Measurements from ENCODE around the gene GID8.

The GID8 gene

GRCh38 chr20:62923669-62924441 lies 14.1 kb upstream of the GID8 start:
- TF ChIP-seq, protein P1, sequence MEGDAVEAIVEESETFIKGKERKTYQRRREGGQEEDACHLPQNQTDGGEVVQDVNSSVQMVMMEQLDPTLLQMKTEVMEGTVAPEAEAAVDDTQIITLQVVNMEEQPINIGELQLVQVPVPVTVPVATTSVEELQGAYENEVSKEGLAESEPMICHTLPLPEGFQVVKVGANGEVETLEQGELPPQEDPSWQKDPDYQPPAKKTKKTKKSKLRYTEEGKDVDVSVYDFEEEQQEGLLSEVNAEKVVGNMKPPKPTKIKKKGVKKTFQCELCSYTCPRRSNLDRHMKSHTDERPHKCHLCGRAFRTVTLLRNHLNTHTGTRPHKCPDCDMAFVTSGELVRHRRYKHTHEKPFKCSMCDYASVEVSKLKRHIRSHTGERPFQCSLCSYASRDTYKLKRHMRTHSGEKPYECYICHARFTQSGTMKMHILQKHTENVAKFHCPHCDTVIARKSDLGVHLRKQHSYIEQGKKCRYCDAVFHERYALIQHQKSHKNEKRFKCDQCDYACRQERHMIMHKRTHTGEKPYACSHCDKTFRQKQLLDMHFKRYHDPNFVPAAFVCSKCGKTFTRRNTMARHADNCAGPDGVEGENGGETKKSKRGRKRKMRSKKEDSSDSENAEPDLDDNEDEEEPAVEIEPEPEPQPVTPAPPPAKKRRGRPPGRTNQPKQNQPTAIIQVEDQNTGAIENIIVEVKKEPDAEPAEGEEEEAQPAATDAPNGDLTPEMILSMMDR (IDR thresholded peaks at IDR 0.05; ENCODE audit: low read depth, low read length), result no peak
- peak overlapping the region; percentile 91 for H3K4me3 ChIP-seq (ENCODE audit: low read depth, low read length)

DNA sequence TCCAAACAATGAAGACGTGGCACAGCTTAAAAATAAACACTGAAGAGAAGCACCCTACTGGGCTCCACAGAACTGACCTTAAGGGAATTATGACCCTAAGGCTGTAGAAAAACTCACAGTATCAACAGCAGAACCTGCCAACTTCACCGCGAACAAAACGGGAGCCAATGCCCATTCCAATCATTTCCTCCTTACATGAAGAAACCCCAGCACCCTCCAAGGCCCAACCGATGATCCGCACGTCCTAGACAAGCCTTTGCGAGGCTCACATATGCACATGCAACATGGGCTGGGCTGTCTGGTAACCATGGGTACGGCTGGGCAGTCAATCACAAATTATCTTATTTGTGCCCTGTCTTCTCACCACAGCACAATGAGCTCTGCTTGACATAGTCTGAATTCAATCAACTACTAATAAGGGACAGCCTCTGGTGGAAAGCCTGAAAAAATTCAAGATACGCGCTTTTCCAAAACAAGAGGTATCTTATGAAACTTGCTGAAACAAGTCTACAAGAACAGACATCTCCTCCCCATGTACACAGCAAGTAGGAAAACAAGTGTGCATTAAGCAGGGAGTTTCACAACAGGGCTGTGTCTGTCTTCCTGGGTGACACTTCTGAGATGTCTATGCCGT lies 13.4 kb upstream of the GID8 start:
- peak overlapping the region; percentile 91 for H3K4me3 ChIP-seq (ENCODE audit: low read depth, low read length)
- TF ChIP-seq, protein P1 (IDR thresholded peaks at IDR 0.05; ENCODE audit: low read depth, low read length), result no peak

- TF ChIP-seq, protein P1 (IDR thresholded peaks at IDR 0.05; ENCODE audit: low read depth, low read length), result no peak
- H3K4me3 ChIP-seq (ENCODE audit: low read depth, low read length), result peak overlapping the region; percentile 91
Observed at GRCh38 chr20:62925076-62925419, 12.9 kb upstream of the GID8 start.

- H3K4me3 ChIP-seq (ENCODE audit: low read depth, low read length), result peak overlapping the region; percentile 91
- TF ChIP-seq, protein P1 (IDR thresholded peaks at IDR 0.05; ENCODE audit: low read depth, low read length), result no peak
Observed at GRCh38 chr20:62925420-62926228, 12.3 kb upstream of the GID8 start.

DNA sequence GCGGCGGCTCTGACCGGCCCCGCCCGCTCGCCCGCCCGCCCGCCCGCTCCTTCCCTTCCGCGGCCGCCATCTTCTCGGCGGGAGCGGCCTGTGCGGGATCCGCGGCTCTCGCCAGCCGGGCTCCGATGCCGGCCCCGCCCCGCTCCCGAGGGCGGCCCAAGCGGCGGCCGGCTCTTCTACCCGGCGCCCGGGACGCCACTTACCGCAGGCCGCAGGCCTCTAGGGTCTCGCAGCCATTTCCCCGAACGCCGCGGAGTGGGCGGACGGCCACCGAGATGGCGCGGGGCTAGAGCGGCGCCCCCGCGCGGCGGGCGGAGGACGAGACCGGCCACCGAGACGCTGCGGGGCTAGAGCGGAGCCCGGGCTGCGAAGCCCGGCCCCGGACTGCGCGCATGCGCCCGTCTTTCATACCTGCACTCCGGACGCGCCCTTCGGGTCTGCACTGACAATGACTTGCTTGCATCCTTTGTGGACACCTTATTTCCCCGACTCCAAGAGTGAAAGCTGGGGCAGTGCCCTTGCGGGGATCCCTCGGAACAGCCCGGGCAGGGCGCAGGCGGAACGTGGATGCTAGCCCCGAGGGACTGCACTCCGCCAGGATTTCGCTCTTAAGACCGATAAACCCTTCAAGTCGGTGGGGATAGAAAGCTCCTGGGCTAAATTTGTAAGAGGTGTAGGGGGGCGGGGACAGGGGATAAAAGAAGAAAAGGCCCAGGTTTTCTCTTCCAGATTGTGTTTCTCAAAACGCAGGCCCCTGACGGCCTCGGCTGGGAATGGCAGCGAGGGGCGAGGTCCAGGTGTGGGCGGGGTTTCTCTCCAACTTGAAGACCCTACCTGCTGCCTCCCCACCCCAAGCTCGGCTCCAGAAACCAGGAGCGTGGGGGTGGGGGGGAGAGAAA lies 11.5 kb upstream of the GID8 start, which contains the start of gene DIDO1:
DIDO1 (minus strand) TSS at position 277 of the 899 bp plus-strand sequence.
- TF ChIP-seq, protein P1 (IDR thresholded peaks at IDR 0.05; ENCODE audit: low read depth, low read length), result peak; percentile 53
- peak within 1 kb of the TSS; percentile 91 for H3K4me3 ChIP-seq (ENCODE audit: low read depth, low read length)

- peak overlapping the region; percentile 91 for H3K4me3 ChIP-seq (ENCODE audit: low read depth, low read length)
- TF ChIP-seq, protein P1 (IDR thresholded peaks at IDR 0.05; ENCODE audit: low read depth, low read length), result no peak
Observed at GRCh38 chr20:62927128-62927705, 10.7 kb upstream of the GID8 start.
